Measurements from ENCODE around the gene ALOXE3.

The ALOXE3 gene

DNA sequence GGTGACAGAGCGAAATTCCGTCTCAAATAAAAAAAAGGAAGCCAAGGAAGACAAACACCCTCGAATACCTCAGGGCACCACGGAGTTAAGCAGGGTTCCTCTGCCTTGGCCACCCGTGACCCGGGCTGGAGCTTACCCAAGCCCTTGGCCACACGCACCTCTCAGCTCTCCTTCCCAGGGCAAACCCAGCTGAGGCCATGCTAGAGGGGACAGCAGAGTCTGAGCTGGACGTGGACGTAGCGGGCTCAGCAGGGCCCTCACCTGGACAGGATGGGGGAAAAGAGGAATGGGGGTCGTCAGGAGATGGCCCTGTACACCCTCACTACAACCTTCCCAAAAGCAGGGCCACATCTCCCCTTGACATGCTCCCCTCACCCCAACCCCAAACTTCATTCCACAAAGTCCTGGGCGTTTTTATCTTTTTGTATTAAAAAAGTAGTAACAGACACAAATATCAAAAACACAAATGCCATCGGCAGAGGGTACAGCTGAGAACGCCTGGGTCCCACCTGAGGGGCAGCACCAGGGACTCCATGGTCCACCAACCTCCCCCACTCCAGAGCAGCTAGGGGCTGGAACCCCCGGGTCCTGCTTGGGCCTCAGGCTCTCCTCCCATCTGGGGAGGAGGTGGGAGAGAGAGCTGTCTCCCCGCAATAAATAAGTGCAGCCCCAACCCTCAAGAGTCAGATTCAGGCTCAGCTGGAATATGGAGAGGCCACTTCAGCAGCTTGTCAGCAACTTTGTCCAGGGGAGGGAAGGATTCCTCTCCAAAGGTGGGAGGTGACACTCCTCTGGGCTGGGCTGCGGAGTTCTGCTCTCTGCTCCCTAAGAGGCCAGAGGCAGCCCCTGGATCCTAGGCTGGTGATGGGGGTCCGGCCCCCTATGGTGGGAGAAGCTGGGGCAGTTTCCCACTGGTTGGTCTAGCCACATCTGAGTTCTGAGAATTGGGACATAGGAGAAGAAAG, 22.0 kb upstream of the ALOXE3 start:
- no peak overlapping the region for H3K4me3 ChIP-seq (ENCODE audit: low read depth, low read length)
- no peak for DNase-seq (ENCODE audit: low read depth)
- TF ChIP-seq CTCF (conservative IDR thresholded peaks at IDR 0.05; ENCODE audit: low read depth, low read length) = no peak

- DNase-seq (ENCODE audit: low read depth) = peak; percentile 98
- H3K4me3 ChIP-seq (ENCODE audit: low read depth, low read length) = peak overlapping the region; percentile 47
- TF ChIP-seq CTCF (conservative IDR thresholded peaks at IDR 0.05; ENCODE audit: low read depth, low read length) = peak; percentile 89
These were observed 20.5 kb upstream of the ALOXE3 start for GRCh38 chr17:8138672-8139371.

- no peak for TF ChIP-seq CTCF (conservative IDR thresholded peaks at IDR 0.05; ENCODE audit: low read depth, low read length)
- H3K4me3 ChIP-seq (ENCODE audit: low read depth, low read length) = peak overlapping the region; percentile 9
- DNase-seq (ENCODE audit: low read depth) = no peak
These were observed 20.0 kb upstream of the ALOXE3 start for GRCh38 chr17:8138374-8138671.

- no peak for DNase-seq (ENCODE audit: low read depth)
- H3K4me3 ChIP-seq (ENCODE audit: low read depth, low read length) = peak overlapping the region; percentile 9
These were observed 19.5 kb upstream of the ALOXE3 start for GRCh38 chr17:8137645-8138373.

DNA sequence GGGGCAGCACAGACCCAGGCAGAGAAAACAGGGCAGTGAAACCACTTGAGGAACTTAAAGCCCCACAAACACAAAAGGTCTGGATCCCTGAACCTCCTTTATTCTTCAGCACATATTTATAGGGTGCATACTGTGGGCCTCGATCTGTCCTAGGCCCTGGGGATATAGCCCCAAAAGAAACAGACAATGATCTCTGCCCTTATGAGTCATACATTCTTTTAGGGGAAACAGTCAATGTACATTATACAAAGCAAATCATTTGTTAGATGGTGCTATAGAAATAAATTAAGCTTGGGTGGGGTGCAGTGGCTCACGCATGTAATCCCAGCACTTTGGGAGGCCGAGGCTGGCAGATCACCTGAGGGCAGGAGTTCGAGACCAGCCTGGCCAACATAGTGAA, 15.6 kb upstream of the ALOXE3 start:
- no peak for DNase-seq (ENCODE audit: low read depth)
- no peak for TF ChIP-seq CTCF (conservative IDR thresholded peaks at IDR 0.05; ENCODE audit: low read depth, low read length)
- H3K4me3 ChIP-seq (ENCODE audit: low read depth, low read length) = no peak overlapping the region

More at GRCh38 chr17:8137645-8138373, 19.5 kb upstream of the ALOXE3 start:
- TF ChIP-seq CTCF (conservative IDR thresholded peaks at IDR 0.05; ENCODE audit: low read depth, low read length) = no peak

GRCh38 chr17:8133399-8133798, 15.1 kb upstream of the ALOXE3 start:
- no peak for TF ChIP-seq CTCF (conservative IDR thresholded peaks at IDR 0.05; ENCODE audit: low read depth, low read length)
- DNase-seq (ENCODE audit: low read depth) = no peak
- H3K4me3 ChIP-seq (ENCODE audit: low read depth, low read length) = no peak overlapping the region
